ENCODE results near the gene C1QB. TPM values are rescaled to one million over a fixed set of nuclear protein-coding genes. Genes with fewer than 3 reads are reported as not detected.

The C1QB gene
- total and polyA plus RNA-seq, 2 experiments from 2014 or later = not detected

- peaks cover 7% of the 10 kb centered on the region for H3K4me1 Mint-ChIP-seq
- H3K9me3 Mint-ChIP-seq = no peaks in the 10 kb centered on the region; the same call in 2 of the 3 replicates
- H2AFZ ChIP-seq = no peak overlapping the region
These were observed 35.4 kb downstream of the C1QB start for GRCh38 chr1:22688466-22688865.

GRCh38 chr1:22689505-22689904 is 36.5 kb downstream of the C1QB start:
- Mint-ChIP-seq H3K36me3 (ENCODE audit: low read depth) (no peaks in the 10 kb centered on the region), H3K9me3 (no peaks in the 10 kb centered on the region; the same call in 2 of the 3 replicates), H3K27me3 (ENCODE audit: insufficient read depth, low read depth, poor library complexity) (peaks cover 5% of the 10 kb centered on the region), H3K4me1 (peaks cover 7% of the 10 kb centered on the region), H3K4me3 (no peak overlapping the region), H3K27ac (no peak overlapping the region)
- no peak for TF ChIP-seq POLR2AphosphoS5 (IDR thresholded peaks at IDR 0.05; ENCODE audit: low read depth)
- TF ChIP-seq REST (IDR thresholded peaks at IDR 0.05; ENCODE audit: unreplicated experiment) = no peak
- TF ChIP-seq ETS1 (IDR thresholded peaks at IDR 0.05) = no peak
- no peak for TF ChIP-seq JUNB (IDR thresholded peaks at IDR 0.05; ENCODE audit: unreplicated experiment)
- no peak for TF ChIP-seq ZNF462 (CRISPR knock-in tag; IDR thresholded peaks at IDR 0.05)
- no peaks in the 10 kb centered on the region; the same call in 1 of the 2 replicates for H4K20me1 ChIP-seq (replicated peaks; ENCODE audit: insufficient read depth)
- DNase-seq (ENCODE audit: low spot score) (no peak), ATAC-seq (no peak)
- H3K4me3 ChIP-seq = no peak overlapping the region
- H2AFZ ChIP-seq = peak overlapping the region; percentile 85; the same call in 1 of the 2 replicates
- no peaks in the 10 kb centered on the region for H3K79me2 ChIP-seq (replicated peaks; ENCODE audit: insufficient read depth)
- H3K4me1 ChIP-seq (ENCODE audit: insufficient read depth) = no peaks in the 10 kb centered on the region
- H3K9me2 ChIP-seq (ENCODE audit: insufficient read depth) = no peaks in the 10 kb centered on the region
- no peak overlapping the region for H3K4me2 ChIP-seq
- no peaks in the 10 kb centered on the region for H3K27me3 ChIP-seq (ENCODE audit: insufficient read depth)
- no peaks in the 10 kb centered on the region for H3F3A ChIP-seq (replicated peaks; ENCODE audit: low read depth)
- no peak overlapping the region for H3K27ac ChIP-seq (ENCODE audit: low read depth)
- no peaks in the 10 kb centered on the region for H3K36me3 ChIP-seq (ENCODE audit: insufficient read depth)

More at GRCh38 chr1:22688466-22688865, 35.4 kb downstream of the C1QB start:
- Histone ChIP-seq H3K27me3 (ENCODE audit: insufficient read depth) (no peaks in the 10 kb centered on the region), H3K4me1 (ENCODE audit: insufficient read depth) (no peaks in the 10 kb centered on the region), H3K9me2 (ENCODE audit: insufficient read depth) (no peaks in the 10 kb centered on the region), H3K79me2 (replicated peaks; ENCODE audit: insufficient read depth) (no peaks in the 10 kb centered on the region), H4K20me1 (replicated peaks; ENCODE audit: insufficient read depth) (no peaks in the 10 kb centered on the region; the same call in 1 of the 2 replicates), H3K36me3 (ENCODE audit: insufficient read depth) (no peaks in the 10 kb centered on the region), H3K4me2 (no peak overlapping the region), H3K27ac (ENCODE audit: low read depth) (no peak overlapping the region), H3K4me3 (no peak overlapping the region), H3F3A (replicated peaks; ENCODE audit: low read depth) (no peaks in the 10 kb centered on the region)
- ATAC-seq = no peak
- H3K36me3 Mint-ChIP-seq (ENCODE audit: low read depth) = no peaks in the 10 kb centered on the region
- H3K27ac Mint-ChIP-seq = no peak overlapping the region
- DNase-seq (ENCODE audit: low spot score) = no peak
- H3K27me3 Mint-ChIP-seq (ENCODE audit: insufficient read depth, low read depth, poor library complexity) = peaks cover 9% of the 10 kb centered on the region
- TF ChIP-seq ZNF114 (CRISPR knock-in tag; IDR thresholded peaks at IDR 0.05) = no peak
- no peak for TF ChIP-seq ZNF331 (CRISPR knock-in tag; IDR thresholded peaks at IDR 0.05; ENCODE audit: low read depth)
- no peak overlapping the region for H3K4me3 Mint-ChIP-seq

Measured in GM23338 (cell line).